B cell (primary cell): ENCODE results near the gene PLXNA3. TPM values are rescaled to one million over a fixed set of nuclear protein-coding genes. Genes with fewer than 3 reads are reported as not detected.
A peak's percentile ranks its signal among the peaks of the same experiment; 100 is the strongest.

Experiments used
- ATAC-seq: fragments of 200-7000 bp; cut with Tn5 transposase; one replicate; pipeline ENCODE4 v1.10.0; 2021; ENCODE audit warnings: low read depth, mild to moderate bottlenecking, moderate number of reproducible peaks, moderate library complexity
- CTCF ChIA-PET: fragments of 350-600 bp; sonication (Branson Sonifier 250); formaldehyde crosslinking; loops from one replicate; lab custom pipeline; 2021; ENCODE audit warnings: antibody characterized with exemption, inconsistent platforms; lab: Charles Lee
- POLR2A ChIA-PET: fragments of 350-600 bp; sonication (Branson Sonifier 250); formaldehyde crosslinking; loops from one replicate; lab custom pipeline; 2021; ENCODE audit warnings: antibody characterized with exemption; lab: Charles Lee
- DNase-seq: peaks from one replicate; pipeline ENCODE4 v3.0.0; 2013
- H2AFZ ChIP-seq: 2 replicates; pipeline ENCODE4 v1.6.1; 2012; ENCODE audit warnings: mild to moderate bottlenecking, low read depth, low read length; ENCODE audit not compliant: insufficient read depth, poor library complexity, severe bottlenecking
- H3K27ac ChIP-seq, 2 donors: 1 replicate in 1 of 2; 2 replicates in 1 of 2; pipeline ENCODE4 v1.5.1; 2012 to 2013; ENCODE audit warnings: low read length in 2 of 2, mild to moderate bottlenecking in 2 of 2, moderate library complexity in 1 of 2
- H3K27me3 ChIP-seq, 4 experiments: fragments of 200-600 bp in 1 of 4; sonication (generic) in 1 of 4; replicated peaks in 1 of 4; 1 replicate in 2 of 4; 2 replicates in 2 of 4; pipeline versions ENCODE4 v1.6.1 to v1.7.0; 2013 to 2016; ENCODE audit warnings: low read length in 3 of 4, mild to moderate bottlenecking in 2 of 4, mixed read lengths in 1 of 4, moderate library complexity in 1 of 4; ENCODE audit not compliant: insufficient read depth in 4 of 4, control insufficient read depth in 3 of 4; ENCODE audit errors: control extremely low read depth in 1 of 4
- H3K36me3 ChIP-seq, 2 experiments: replicated peaks in 1 of 2; 1 replicate in 1 of 2; 2 replicates in 1 of 2; pipeline versions ENCODE4 v1.6.1 to v1.7.1; 2013; ENCODE audit warnings: low read length in 1 of 2; ENCODE audit not compliant: insufficient read depth in 2 of 2, control insufficient read depth in 1 of 2; ENCODE audit errors: control extremely low read depth in 1 of 2, extremely low read depth in 1 of 2
- H3K4me1 ChIP-seq, 2 donors: fragments of 200-600 bp in 1 of 2; sonication (generic) in 1 of 2; 1 replicate in 1 of 2; 2 replicates in 1 of 2; pipeline versions ENCODE4 v1.5.1 to v1.6.1; 2013 to 2017; ENCODE audit warnings: low read length in 2 of 2; ENCODE audit not compliant: control insufficient read depth in 2 of 2, insufficient read depth in 2 of 2
- H3K4me2 ChIP-seq: replicated peaks from 2 replicates; pipeline ENCODE3; 2012; ENCODE audit warnings: mild to moderate bottlenecking, low read depth, low read length; ENCODE audit not compliant: poor library complexity, severe bottlenecking
- H3K4me3 ChIP-seq, 5 experiments: fragments of 200-600 bp in 1 of 5; sonication (generic) in 1 of 5; 1 replicate in 3 of 5; 2 replicates in 2 of 5; pipeline versions ENCODE4 v1.5.1 to v1.7.0; 2011 to 2016; ENCODE audit warnings: low read length in 4 of 5, mild to moderate bottlenecking in 4 of 5, low read depth in 2 of 5, control low read depth in 1 of 5, moderate library complexity in 1 of 5; ENCODE audit not compliant: insufficient read depth in 1 of 5; ENCODE audit errors: control extremely low read depth in 1 of 5, extremely low read depth in 1 of 5
- H3K79me2 ChIP-seq: fragments of 200-600 bp; sonication (generic); one replicate; pipeline ENCODE4 v1.6.0; 2016; ENCODE audit warnings: low read length; ENCODE audit not compliant: control insufficient read depth, insufficient read depth
- H3K9ac ChIP-seq: fragments of 200-600 bp; sonication (generic); 2 replicates; pipeline ENCODE4 v1.6.1; 2017; ENCODE audit warnings: mild to moderate bottlenecking, low read length, moderate library complexity
- H3K9me3 ChIP-seq, 3 donors: one replicate each; pipeline versions ENCODE4 v1.6.1 to v1.7.1; 2013; ENCODE audit warnings: low read length in 2 of 3; ENCODE audit not compliant: control insufficient read depth in 2 of 3, insufficient read depth in 1 of 3; ENCODE audit errors: control extremely low read depth in 1 of 3
- H4K20me1 ChIP-seq: 2 replicates; pipeline ENCODE4 v1.6.0; 2012; ENCODE audit warnings: mild to moderate bottlenecking, low read length; ENCODE audit not compliant: insufficient read depth, control insufficient read depth, poor library complexity, severe bottlenecking
- H3K27ac Mint-ChIP-seq: one replicate; pipeline ENCODE4 v1.8.0; 2021; ENCODE audit warnings: mixed read lengths
- H3K27me3 Mint-ChIP-seq: one replicate; pipeline ENCODE4 v1.8.0; 2021; ENCODE audit warnings: mixed read lengths
- H3K4me1 Mint-ChIP-seq: one replicate; pipeline ENCODE4 v1.8.0; 2021; ENCODE audit warnings: mixed read lengths
- H3K4me3 Mint-ChIP-seq: one replicate; pipeline ENCODE4 v1.8.0; 2021; ENCODE audit warnings: mixed read lengths
- H3K9me3 Mint-ChIP-seq: one replicate; pipeline ENCODE4 v1.8.0; 2022; ENCODE audit warnings: mixed read lengths; ENCODE audit not compliant: insufficient read depth
- EZH2 ChIP-seq: IDR thresholded peaks from 2 replicates; pipeline ENCODE4 v1.6.1; 2012; ENCODE audit warnings: borderline replicate concordance, low read depth, mild to moderate bottlenecking, moderate library complexity, low read length; ENCODE audit not compliant: insufficient read depth, poor library complexity, severe bottlenecking
- WGBS: methylation state at CpG from one replicate; pipeline ENCODE4 v1.1.5; 2013; ENCODE audit warnings: missing lambda C conversion rate; ENCODE audit not compliant: insufficient coverage; 5-methylcytosine and 5-hydroxymethylcytosine counted together
- intact Hi-C: fragments of 100-400 bp; cut with micrococcal nuclease; formaldehyde crosslinking; loops from one replicate; pipeline ENCODE4 v1.10.0; 2022
- polyA plus RNA-seq: library from polyadenylated mRNA; depleted of rRNA; stranded (reverse); fragments of >200 nt; gene quantifications from 2 replicates; pipeline ENCODE4 v1.2.3, GENCODE V29; 2012
- total RNA-seq, 2 donors: library from RNA; stranded (reverse); fragments of 120-200 nt in 1 of 2; gene quantifications; 1 replicate in 1 of 2; 2 replicates in 1 of 2; pipeline versions ENCODE4 v1.2.3 to v1.2.4, GENCODE V29; 2013 to 2022
- TF ChIP-seq, protein P1 (sequence below): fragments of 200-600 bp; IDR thresholded peaks from one replicate; pipeline ENCODE4 v1.8.0; 2022; ENCODE audit warnings: antibody characterized with exemption, mild to moderate bottlenecking

PLXNA3 gene
- total and polyA plus RNA-seq, 2 donors (not counting 1 experiment from before 2014, with no cell fraction given): 68.6 to 114 TPM

DNA sequence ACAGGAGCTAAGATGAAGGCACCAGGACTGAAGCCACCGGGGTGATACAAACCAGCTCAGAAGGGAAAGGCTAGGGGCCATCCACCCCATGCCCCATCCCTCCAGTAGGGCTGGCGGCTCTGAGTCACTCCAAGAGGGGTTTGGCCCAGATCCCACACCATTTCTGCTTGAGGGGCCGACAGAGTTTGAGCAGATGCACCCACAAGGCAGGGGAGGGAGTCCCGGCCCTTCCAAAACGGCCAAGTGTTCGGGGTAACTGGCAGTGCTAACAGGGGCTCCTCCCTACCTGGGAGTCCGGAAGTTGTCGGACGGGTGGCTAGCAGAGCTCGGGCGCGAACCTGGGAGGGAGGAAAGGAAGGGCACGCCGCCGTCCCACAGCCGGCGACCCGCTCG is 31.9 kb downstream of the PLXNA3 start:
- Mint-ChIP-seq H3K27me3 (no peaks in the 10 kb centered on the region), H3K9me3 (no peaks in the 10 kb centered on the region), H3K27ac (peak overlapping the region; percentile 89), H3K4me3 (peak overlapping the region; percentile 89), H3K4me1 (peaks cover 17% of the 10 kb centered on the region)
- 0% methylated on average over 11 of the region's 19 CpGs for WGBS
- ATAC-seq (peak; percentile 1), DNase-seq (no peak)
- H3K27me3 ChIP-seq: no peaks in the 10 kb centered on the region
- intact Hi-C loops: loop anchor here (1.0 to 5.0 kb wide), 5 partner anchors 11 to 93 kb away; partner anchors contain the start of genes FAM3A, LAGE3, PLXNA3 and RPL10
- H3K9ac ChIP-seq: peak overlapping the region; percentile 67
- ChIA-PET CTCF (interaction anchor here (1.0 to 1.9 kb wide), 8 partner anchors 8 to 116 kb away, joined by 3 to 11 read pairs (median 4); partner anchors contain the start of genes PLXNA3, RPL10 and TAFAZZIN), POLR2A (interaction anchor here (0.7 to 1.8 kb wide), 7 partner anchors 12 to 563 kb away, joined by 3 to 13 read pairs (median 6); partner anchors contain the start of genes FAM3A and RPL10)
- H3K4me1 ChIP-seq: peaks cover 5 to 39% of the 10 kb centered on the region in 2 donors
- H3K4me2 ChIP-seq: peak overlapping the region; percentile 80
- peak overlapping the region in 4 of 5 experiments; percentile 53 to 65 (median 60) for H3K4me3 ChIP-seq
- H3K27ac ChIP-seq: peak overlapping the region; percentile 63 to 78
- no peak for TF ChIP-seq EZH2
- TF ChIP-seq, protein P1, sequence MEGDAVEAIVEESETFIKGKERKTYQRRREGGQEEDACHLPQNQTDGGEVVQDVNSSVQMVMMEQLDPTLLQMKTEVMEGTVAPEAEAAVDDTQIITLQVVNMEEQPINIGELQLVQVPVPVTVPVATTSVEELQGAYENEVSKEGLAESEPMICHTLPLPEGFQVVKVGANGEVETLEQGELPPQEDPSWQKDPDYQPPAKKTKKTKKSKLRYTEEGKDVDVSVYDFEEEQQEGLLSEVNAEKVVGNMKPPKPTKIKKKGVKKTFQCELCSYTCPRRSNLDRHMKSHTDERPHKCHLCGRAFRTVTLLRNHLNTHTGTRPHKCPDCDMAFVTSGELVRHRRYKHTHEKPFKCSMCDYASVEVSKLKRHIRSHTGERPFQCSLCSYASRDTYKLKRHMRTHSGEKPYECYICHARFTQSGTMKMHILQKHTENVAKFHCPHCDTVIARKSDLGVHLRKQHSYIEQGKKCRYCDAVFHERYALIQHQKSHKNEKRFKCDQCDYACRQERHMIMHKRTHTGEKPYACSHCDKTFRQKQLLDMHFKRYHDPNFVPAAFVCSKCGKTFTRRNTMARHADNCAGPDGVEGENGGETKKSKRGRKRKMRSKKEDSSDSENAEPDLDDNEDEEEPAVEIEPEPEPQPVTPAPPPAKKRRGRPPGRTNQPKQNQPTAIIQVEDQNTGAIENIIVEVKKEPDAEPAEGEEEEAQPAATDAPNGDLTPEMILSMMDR: no peak
- H2AFZ ChIP-seq: peak overlapping the region; percentile 74
- H3K9me3 ChIP-seq: no peaks in the 10 kb centered on the region
- no peaks in the 10 kb centered on the region for H4K20me1 ChIP-seq
- peaks cover 0 to 5% of the 10 kb centered on the region in 2 experiments for H3K36me3 ChIP-seq
- H3K79me2 ChIP-seq: peaks cover 6% of the 10 kb centered on the region
